Chondrocyte (in vitro differentiated cells): Measurements from ENCODE around the gene HIPK4. TPM values are rescaled to one million over a fixed set of nuclear protein-coding genes. Genes with fewer than 3 reads are reported as not detected.

Source experiments
- DNase-seq: peaks from one replicate; pipeline ENCODE4 v3.0.0; 2021; ENCODE audit warnings: mixed read lengths, low spot score
- H3K27ac Mint-ChIP-seq: one replicate; pipeline ENCODE4 v1.8.0; 2021; ENCODE audit warnings: mild to moderate bottlenecking, moderate library complexity, mixed read lengths; ENCODE audit not compliant: unreplicated experiment
- H3K27me3 Mint-ChIP-seq: 2 replicates; pipeline ENCODE4 v1.8.0; 2021; ENCODE audit warnings: low read depth, mixed read lengths
- H3K36me3 Mint-ChIP-seq: 2 replicates; pipeline ENCODE4 v1.8.0; 2021; ENCODE audit warnings: low read depth, mixed read lengths
- H3K4me1 Mint-ChIP-seq: 2 replicates; pipeline ENCODE4 v1.8.0; 2021; ENCODE audit warnings: low read depth, mild to moderate bottlenecking, mixed read lengths
- H3K4me3 Mint-ChIP-seq: one replicate; pipeline ENCODE4 v1.8.0; 2021; ENCODE audit warnings: mild to moderate bottlenecking, moderate library complexity, mixed read lengths; ENCODE audit not compliant: unreplicated experiment
- H3K9me3 Mint-ChIP-seq: 2 replicates; pipeline ENCODE4 v1.8.0; 2021; ENCODE audit warnings: low read depth, mixed read lengths
- total RNA-seq: library from RNA; stranded (reverse); gene quantifications from 3 replicates; pipeline ENCODE4 v1.2.1, GENCODE V29; 2021
- TF ChIP-seq, protein P1 (sequence below): fragments of 200-600 bp; sonication (generic); IDR thresholded peaks from 2 replicates; pipeline ENCODE4 v1.5.0; 2021; ENCODE audit warnings: antibody characterized with exemption, mild to moderate bottlenecking, moderate library complexity

HIPK4 gene
- total RNA-seq, 1 donor from 2014 or later: 0.20 TPM

DNA sequence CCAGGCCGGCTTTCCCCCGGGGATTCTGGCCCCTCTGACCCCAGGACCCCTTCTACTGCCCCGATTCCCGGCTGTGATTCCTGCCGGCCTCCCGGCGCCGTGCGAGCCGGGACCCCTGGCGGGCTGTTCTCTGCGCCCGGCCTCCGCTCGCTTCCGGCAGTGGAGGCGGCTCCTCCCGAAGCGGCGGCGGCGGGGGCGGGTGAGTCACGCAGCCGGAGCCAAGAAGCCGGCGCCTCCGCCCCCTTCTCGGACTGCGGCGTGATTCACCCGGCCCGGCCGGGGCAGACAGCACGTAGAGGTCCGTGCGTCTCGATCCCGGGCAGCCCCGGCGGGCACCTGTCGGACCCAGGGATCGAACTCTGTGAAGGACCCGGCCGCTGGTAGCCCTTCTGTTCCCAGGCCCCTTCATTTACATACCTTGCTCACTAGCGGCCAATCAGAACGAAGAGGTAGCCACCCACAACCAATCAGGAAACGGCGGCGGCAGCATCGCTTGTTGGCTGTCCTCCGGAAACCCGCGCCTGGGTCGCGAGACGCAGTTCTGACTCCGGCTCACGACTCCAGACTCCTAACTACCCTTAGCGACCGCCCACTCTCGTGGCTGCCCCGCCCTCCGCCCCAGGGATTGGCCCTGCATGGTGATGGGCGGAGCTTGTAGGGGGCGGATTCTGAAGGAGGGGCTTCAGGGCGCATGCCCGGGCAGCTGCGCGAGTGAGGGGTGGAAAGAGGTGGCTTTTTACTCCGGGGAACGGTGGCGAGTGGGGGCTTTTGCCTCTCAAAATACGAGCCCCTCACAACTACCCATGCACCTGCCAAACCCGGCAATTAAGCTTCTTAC, 35.7 kb upstream of the HIPK4 start, which contains the start of gene SERTAD1:
Gene SERTAD1, minus strand, starts transcription at position 543 of the 838 bp plus-strand sequence. CDS start 2,446 bp downstream, outside the sequence.
- Mint-ChIP-seq H3K9me3 (no peaks in the 10 kb centered on the region), H3K27ac (peak within 1 kb of the TSS; percentile 98), H3K4me1 (peaks cover 29% of the 10 kb centered on the region), H3K4me3 (peak within 1 kb of the TSS; percentile 93), H3K36me3 (peaks cover 6% of the 10 kb centered on the region), H3K27me3 (no peaks in the 10 kb centered on the region)
- TF ChIP-seq, protein P1, sequence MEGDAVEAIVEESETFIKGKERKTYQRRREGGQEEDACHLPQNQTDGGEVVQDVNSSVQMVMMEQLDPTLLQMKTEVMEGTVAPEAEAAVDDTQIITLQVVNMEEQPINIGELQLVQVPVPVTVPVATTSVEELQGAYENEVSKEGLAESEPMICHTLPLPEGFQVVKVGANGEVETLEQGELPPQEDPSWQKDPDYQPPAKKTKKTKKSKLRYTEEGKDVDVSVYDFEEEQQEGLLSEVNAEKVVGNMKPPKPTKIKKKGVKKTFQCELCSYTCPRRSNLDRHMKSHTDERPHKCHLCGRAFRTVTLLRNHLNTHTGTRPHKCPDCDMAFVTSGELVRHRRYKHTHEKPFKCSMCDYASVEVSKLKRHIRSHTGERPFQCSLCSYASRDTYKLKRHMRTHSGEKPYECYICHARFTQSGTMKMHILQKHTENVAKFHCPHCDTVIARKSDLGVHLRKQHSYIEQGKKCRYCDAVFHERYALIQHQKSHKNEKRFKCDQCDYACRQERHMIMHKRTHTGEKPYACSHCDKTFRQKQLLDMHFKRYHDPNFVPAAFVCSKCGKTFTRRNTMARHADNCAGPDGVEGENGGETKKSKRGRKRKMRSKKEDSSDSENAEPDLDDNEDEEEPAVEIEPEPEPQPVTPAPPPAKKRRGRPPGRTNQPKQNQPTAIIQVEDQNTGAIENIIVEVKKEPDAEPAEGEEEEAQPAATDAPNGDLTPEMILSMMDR: peak; percentile 96
- DNase-seq: peak; percentile 100

GRCh38 chr19:40424637-40425449, 34.9 kb upstream of the HIPK4 start:
- Mint-ChIP-seq H3K27ac (peak overlapping the region; percentile 98), H3K36me3 (peaks cover 6% of the 10 kb centered on the region)
- no peak for DNase-seq

DNA sequence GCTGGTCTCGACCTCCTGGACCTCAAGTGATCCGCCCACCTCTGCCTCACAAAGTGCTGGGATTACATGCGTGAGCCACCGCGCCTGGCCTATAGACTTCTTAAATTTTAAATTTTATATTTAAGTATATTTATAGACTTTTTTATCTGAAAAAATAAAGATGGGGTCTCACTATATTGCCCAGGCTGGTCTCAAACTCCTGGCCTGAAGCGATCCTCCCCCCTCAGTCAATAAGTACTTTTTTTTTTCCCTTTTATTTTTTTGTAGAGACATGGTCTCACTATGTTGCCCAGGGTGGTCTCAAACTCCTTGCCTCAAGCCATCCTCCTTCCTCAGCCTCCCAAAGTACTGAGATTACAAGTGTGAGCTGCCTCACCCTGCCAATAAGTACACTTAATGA, 34.0 kb upstream of the HIPK4 start:
- TF ChIP-seq, protein P1: no peak
- Mint-ChIP-seq H3K36me3 (peaks cover 6% of the 10 kb centered on the region), H3K9me3 (no peaks in the 10 kb centered on the region), H3K4me3 (peak overlapping the region; percentile 63), H3K4me1 (peaks cover 31% of the 10 kb centered on the region), H3K27ac (peak overlapping the region; percentile 87), H3K27me3 (no peaks in the 10 kb centered on the region)
- DNase-seq: no peak

More at GRCh38 chr19:40424637-40425449, 34.9 kb upstream of the HIPK4 start:
- Mint-ChIP-seq H3K27me3 (no peaks in the 10 kb centered on the region), H3K4me1 (peaks cover 31% of the 10 kb centered on the region), H3K4me3 (peak overlapping the region; percentile 93), H3K9me3 (no peaks in the 10 kb centered on the region)
- TF ChIP-seq, protein P1: no peak

- Mint-ChIP-seq H3K27ac (peak overlapping the region; percentile 84), H3K36me3 (peaks cover 6% of the 10 kb centered on the region), H3K9me3 (no peaks in the 10 kb centered on the region), H3K27me3 (no peaks in the 10 kb centered on the region), H3K4me3 (no peak overlapping the region), H3K4me1 (peaks cover 31% of the 10 kb centered on the region)
- TF ChIP-seq, protein P1: no peak
- DNase-seq: no peak
Measured at GRCh38 chr19:40422748-40423566, 33.0 kb upstream of the HIPK4 start.
